Fibroblast of villous mesenchyme (primary cell): Measurements from ENCODE around the gene ZNF485. TPM values are rescaled to one million over a fixed set of nuclear protein-coding genes. Genes with fewer than 3 reads are reported as not detected.
A peak's percentile ranks its signal among the peaks of the same experiment; 100 is the strongest.

Experiments used
- DNase-seq: peaks from one replicate; pipeline ENCODE4 v3.0.0-alpha.2; 2010; ENCODE audit warnings: low read depth
- H3K4me3 ChIP-seq: 2 replicates; pipeline ENCODE4 v1.5.1; 2011; ENCODE audit warnings: low read depth, mild to moderate bottlenecking, low read length
- total RNA-seq: library from RNA; depleted of rRNA; stranded (reverse); fragments of >200 nt; gene quantifications from 2 replicates; pipeline ENCODE4 v1.2.3, GENCODE V29; 2012
- TF ChIP-seq, protein P1 (sequence below): IDR thresholded peaks from 2 replicates; pipeline ENCODE4 v1.5.1; 2012; ENCODE audit warnings: low read depth, mild to moderate bottlenecking, low read length; ENCODE audit not compliant: insufficient read depth

ZNF485 gene
- total RNA-seq, 1 donor: 3.5 TPM

- DNase-seq: no peak
- TF ChIP-seq, protein P1, sequence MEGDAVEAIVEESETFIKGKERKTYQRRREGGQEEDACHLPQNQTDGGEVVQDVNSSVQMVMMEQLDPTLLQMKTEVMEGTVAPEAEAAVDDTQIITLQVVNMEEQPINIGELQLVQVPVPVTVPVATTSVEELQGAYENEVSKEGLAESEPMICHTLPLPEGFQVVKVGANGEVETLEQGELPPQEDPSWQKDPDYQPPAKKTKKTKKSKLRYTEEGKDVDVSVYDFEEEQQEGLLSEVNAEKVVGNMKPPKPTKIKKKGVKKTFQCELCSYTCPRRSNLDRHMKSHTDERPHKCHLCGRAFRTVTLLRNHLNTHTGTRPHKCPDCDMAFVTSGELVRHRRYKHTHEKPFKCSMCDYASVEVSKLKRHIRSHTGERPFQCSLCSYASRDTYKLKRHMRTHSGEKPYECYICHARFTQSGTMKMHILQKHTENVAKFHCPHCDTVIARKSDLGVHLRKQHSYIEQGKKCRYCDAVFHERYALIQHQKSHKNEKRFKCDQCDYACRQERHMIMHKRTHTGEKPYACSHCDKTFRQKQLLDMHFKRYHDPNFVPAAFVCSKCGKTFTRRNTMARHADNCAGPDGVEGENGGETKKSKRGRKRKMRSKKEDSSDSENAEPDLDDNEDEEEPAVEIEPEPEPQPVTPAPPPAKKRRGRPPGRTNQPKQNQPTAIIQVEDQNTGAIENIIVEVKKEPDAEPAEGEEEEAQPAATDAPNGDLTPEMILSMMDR: no peak
- H3K4me3 ChIP-seq: no peak overlapping the region
These were observed 60.3 kb downstream of the ZNF485 start for GRCh38 chr10:43666552-43666951.

- H3K4me3 ChIP-seq: peak overlapping the region; percentile 40
- peak; percentile 28 for DNase-seq
- TF ChIP-seq, protein P1: peak; percentile 56
These were observed 61.1 kb downstream of the ZNF485 start for GRCh38 chr10:43667317-43667731.

Other genes with a start within 250 kb of the ZNF485 start
- not detected in 2 replicates for gene FXYD4, start 234.8 kb upstream of the ZNF485 start, total RNA-seq
- 152 and 203 TPM in 2 replicates for gene HNRNPF, start 197.3 kb upstream of the ZNF485 start, total RNA-seq
- gene ZNF487, start 169.3 kb upstream of the ZNF485 start, total RNA-seq: 2.6 TPM in 2 replicates
- 4.2 and 6.5 TPM in 2 replicates for gene ZNF239, start 31.8 kb upstream of the ZNF485 start, total RNA-seq
- gene ZNF32, start 42.4 kb downstream of the ZNF485 start, total RNA-seq: 29.0 and 30.7 TPM in 2 replicates